Nephron progenitor cell (in vitro differentiated cells): Measurements from ENCODE around the gene BNC1.
A peak's percentile ranks its signal among the peaks of the same experiment; 100 is the strongest.

Experiments
- DNase-seq: peaks from one replicate; pipeline ENCODE4 v3.0.0; 2021
- H3K27ac Mint-ChIP-seq: 2 replicates; pipeline ENCODE4 v1.8.0; 2021; ENCODE audit warnings: mild to moderate bottlenecking, moderate library complexity, mixed read lengths
- H3K27me3 Mint-ChIP-seq: 2 replicates; pipeline ENCODE4 v1.8.0; 2021; ENCODE audit warnings: mild to moderate bottlenecking, low read depth, mixed read lengths; ENCODE audit not compliant: poor library complexity
- H3K36me3 Mint-ChIP-seq: 2 replicates; pipeline ENCODE4 v1.8.0; 2021; ENCODE audit warnings: low read depth, mixed read lengths
- H3K4me1 Mint-ChIP-seq: 2 replicates; pipeline ENCODE4 v1.8.0; 2021; ENCODE audit warnings: mixed read lengths
- H3K4me3 Mint-ChIP-seq: 2 replicates; pipeline ENCODE4 v1.8.0; 2021; ENCODE audit warnings: mild to moderate bottlenecking, moderate library complexity, mixed read lengths
- H3K9me3 Mint-ChIP-seq: 2 replicates; pipeline ENCODE4 v1.8.0; 2021; ENCODE audit warnings: mild to moderate bottlenecking, moderate library complexity, mixed read lengths
- CTCF ChIP-seq: fragments of 200-600 bp; sonication (generic); IDR thresholded peaks from 2 replicates; pipeline ENCODE4 v1.5.0; 2021; ENCODE audit warnings: antibody characterized with exemption

BNC1 gene

GRCh38 chr15:83310521-83311456 is 26.3 kb upstream of the BNC1 start:
- no peaks in the 10 kb centered on the region for H3K9me3 Mint-ChIP-seq
- H3K4me1 Mint-ChIP-seq: peaks cover 31% of the 10 kb centered on the region
- no peak for TF ChIP-seq CTCF
- DNase-seq: no peak
- no peaks in the 10 kb centered on the region for H3K36me3 Mint-ChIP-seq
- H3K27me3 Mint-ChIP-seq: peaks cover 6% of the 10 kb centered on the region
- H3K27ac Mint-ChIP-seq: no peak overlapping the region
- no peak overlapping the region for H3K4me3 Mint-ChIP-seq

DNA sequence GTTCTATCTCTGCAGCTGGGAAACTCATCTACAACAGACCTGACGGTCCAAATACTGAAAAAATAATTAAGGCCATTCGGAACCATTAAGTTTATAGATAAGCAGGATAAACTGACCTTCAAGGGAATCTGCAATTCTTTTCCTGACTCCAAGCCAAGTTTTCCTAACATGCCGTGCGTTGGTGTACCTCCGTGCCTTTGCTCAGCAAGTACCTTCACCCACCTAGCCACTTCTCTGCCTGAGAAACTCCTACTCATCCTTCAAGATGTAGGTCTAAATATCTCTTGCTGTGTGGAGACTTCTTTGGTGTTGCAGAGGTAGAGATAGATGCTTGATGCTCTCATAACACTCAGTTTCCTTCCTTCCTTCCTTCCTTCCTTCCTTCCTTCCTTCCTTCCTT is 24.2 kb upstream of the BNC1 start:
- Mint-ChIP-seq H3K27ac (no peak overlapping the region), H3K9me3 (no peaks in the 10 kb centered on the region), H3K27me3 (peaks cover 6% of the 10 kb centered on the region), H3K4me3 (no peak overlapping the region), H3K4me1 (peaks cover 49% of the 10 kb centered on the region), H3K36me3 (no peaks in the 10 kb centered on the region)
- no peak for DNase-seq
- TF ChIP-seq CTCF: no peak

DNA sequence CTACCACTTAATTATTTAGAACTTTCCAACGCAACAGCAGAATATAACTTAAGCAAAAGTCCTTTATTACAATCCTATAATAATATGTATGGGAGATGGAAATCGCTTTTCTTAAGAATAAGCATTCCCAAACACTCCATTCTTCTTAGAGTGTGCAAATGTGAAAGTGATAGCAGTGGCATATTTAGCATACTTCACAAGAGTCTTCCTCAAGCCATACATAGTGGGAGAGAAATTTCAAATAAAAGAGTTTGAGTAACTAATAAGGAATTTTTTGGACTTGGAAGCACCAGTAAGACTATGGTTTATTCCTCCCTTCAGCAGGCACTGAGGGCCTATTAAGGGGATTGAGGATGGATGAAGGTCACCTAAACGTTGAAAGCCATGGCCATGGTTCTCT is 22.1 kb upstream of the BNC1 start:
- no peak for TF ChIP-seq CTCF
- Mint-ChIP-seq H3K4me1 (peaks cover 56% of the 10 kb centered on the region), H3K27me3 (peaks cover 3% of the 10 kb centered on the region), H3K27ac (no peak overlapping the region), H3K4me3 (peak overlapping the region; percentile 51), H3K36me3 (peaks cover 7% of the 10 kb centered on the region), H3K9me3 (peaks cover 6% of the 10 kb centered on the region)
- DNase-seq: no peak

DNA sequence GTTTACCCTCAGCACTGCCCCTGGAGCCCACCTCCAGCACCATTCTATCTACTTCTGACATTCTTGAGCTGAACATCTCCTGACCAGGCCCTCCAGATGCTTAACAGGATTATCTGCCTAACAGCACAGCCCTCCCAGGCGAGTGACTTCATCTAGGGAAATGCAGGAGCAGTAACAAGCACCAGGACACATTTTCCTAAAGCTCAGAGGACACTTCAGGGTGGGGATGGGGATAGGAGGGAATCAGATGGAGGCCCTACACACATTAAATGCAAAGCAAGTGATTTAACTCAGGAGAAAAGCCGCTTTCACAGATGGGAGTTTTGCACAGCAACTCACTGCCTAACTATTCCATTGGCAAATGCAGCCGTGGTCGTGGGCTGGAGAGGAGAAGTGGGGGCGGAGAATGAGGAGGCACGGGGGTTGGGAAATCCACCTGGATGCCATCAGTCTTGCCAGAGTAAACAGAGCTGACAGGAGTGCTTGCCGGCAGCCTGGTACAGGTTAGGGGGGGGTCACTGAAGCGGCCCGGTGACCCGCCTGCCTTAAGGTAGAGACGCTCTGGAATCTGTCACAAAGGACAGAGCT is 21.3 kb upstream of the BNC1 start:
- TF ChIP-seq CTCF: no peak
- H3K27ac Mint-ChIP-seq: peak overlapping the region; percentile 96
- H3K4me1 Mint-ChIP-seq: peaks cover 48% of the 10 kb centered on the region
- peaks cover 3% of the 10 kb centered on the region for H3K27me3 Mint-ChIP-seq
- peaks cover 7% of the 10 kb centered on the region for H3K36me3 Mint-ChIP-seq
- peaks cover 11% of the 10 kb centered on the region for H3K9me3 Mint-ChIP-seq
- peak; percentile 59 for DNase-seq
- peak overlapping the region; percentile 51 for H3K4me3 Mint-ChIP-seq

DNA sequence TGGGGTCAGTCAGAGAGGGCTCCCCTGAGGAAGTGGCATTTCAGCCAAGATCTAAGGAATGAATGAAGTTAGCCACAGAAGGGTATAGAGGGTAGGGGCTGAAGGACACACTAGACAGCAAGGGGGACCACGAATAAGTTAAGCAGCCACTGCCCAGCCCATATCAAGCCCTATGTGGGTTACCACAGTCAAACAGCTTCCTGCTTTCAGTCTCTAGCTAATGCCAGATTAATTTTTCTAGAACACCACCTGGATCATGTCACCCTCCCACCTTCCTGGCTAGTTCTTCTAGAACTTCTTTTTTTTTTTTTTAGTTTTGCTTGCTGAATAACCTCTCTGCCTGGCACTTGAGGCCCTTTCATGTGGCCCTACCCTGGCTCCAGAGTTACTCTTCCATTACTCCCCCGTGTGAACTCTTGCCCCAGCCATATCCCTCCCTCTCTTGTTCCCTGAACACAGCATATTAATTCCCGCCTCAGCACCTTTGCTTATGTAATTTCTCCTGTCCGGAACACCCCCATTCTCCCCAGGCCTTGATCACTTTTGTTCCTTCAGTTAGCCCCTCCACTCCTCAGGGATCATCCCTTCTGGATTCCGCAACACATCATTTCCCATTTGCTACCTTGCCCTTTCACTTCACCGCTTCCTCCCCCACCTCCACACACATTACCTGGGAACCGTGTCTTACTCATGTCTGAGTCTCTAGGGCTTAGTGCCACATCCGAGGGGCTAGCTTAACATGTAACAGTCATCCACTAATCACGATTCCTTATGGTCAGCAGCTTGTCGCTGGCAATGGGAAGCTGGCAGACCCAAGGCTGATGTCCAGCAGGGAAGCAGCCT is 20.6 kb upstream of the BNC1 start:
- no peak for DNase-seq
- Mint-ChIP-seq H3K4me3 (peak overlapping the region; percentile 51), H3K27me3 (peaks cover 3% of the 10 kb centered on the region), H3K27ac (peak overlapping the region; percentile 96), H3K9me3 (peaks cover 12% of the 10 kb centered on the region), H3K4me1 (peaks cover 44% of the 10 kb centered on the region), H3K36me3 (peaks cover 7% of the 10 kb centered on the region)
- no peak for TF ChIP-seq CTCF
